Activated B cell treated with CpG ODN at 0.5 μM for 24 hours (primary cell): ENCODE data around the gene BTN1A1. TPM values are rescaled to one million over a fixed set of nuclear protein-coding genes. Genes with fewer than 3 reads are reported as not detected.

ENCODE experiments used
- ATAC-seq: fragments of 200-7000 bp; cut with Tn5 transposase; one replicate; pipeline ENCODE4 v1.10.0; 2021; ENCODE audit warnings: low read depth, mild to moderate bottlenecking, moderate library complexity
- CTCF ChIA-PET: fragments of 350-600 bp; sonication (Branson Sonifier 250); formaldehyde crosslinking; loops from one replicate; lab custom pipeline; 2021; ENCODE audit warnings: antibody characterized with exemption; lab: Charles Lee
- POLR2A ChIA-PET: fragments of 350-600 bp; sonication (Branson Sonifier 250); formaldehyde crosslinking; loops from one replicate; lab custom pipeline; 2021; ENCODE audit warnings: antibody characterized with exemption; lab: Charles Lee
- DNase-seq: peaks from one replicate; pipeline ENCODE4 v3.0.0; 2022
- H3K27ac Mint-ChIP-seq: one replicate; pipeline ENCODE4 v1.8.0; 2020; ENCODE audit warnings: mixed read lengths
- H3K27me3 Mint-ChIP-seq: one replicate; pipeline ENCODE4 v1.8.0; 2021; ENCODE audit warnings: mixed read lengths
- H3K36me3 Mint-ChIP-seq: one replicate; pipeline ENCODE4 v1.8.0; 2021; ENCODE audit warnings: low read depth, mixed read lengths
- H3K4me1 Mint-ChIP-seq: one replicate; pipeline ENCODE4 v1.8.0; 2021; ENCODE audit warnings: mixed read lengths
- H3K4me3 Mint-ChIP-seq: one replicate; pipeline ENCODE4 v1.8.0; 2020; ENCODE audit warnings: mild to moderate bottlenecking, mixed read lengths
- H3K9me3 Mint-ChIP-seq: one replicate; pipeline ENCODE4 v1.8.0; 2020; ENCODE audit warnings: mixed read lengths
- CTCF ChIP-seq: fragments of 200-600 bp; IDR thresholded peaks from one replicate; pipeline ENCODE4 v1.8.0; 2022; ENCODE audit warnings: antibody characterized with exemption, mild to moderate bottlenecking
- intact Hi-C: fragments of 100-400 bp; cut with micrococcal nuclease; formaldehyde crosslinking; loops from one replicate; pipeline ENCODE4 v1.15.1; 2024
- total RNA-seq: library from RNA; stranded (reverse); gene quantifications from 2 replicates; pipeline ENCODE4 v1.2.3, GENCODE V29; 2022

BTN1A1 gene
- total RNA-seq, 1 donor from 2014 or later = 0.18 TPM

GRCh38 chr6:26537846-26538571, 37.9 kb downstream of the BTN1A1 start, which contains the start of gene HMGN4:
HMGN4 (plus strand) TSS chr6:26538366; CDS start chr6:26545207, 6,841 bp downstream.
- H3K27ac Mint-ChIP-seq = peak within 1 kb of the TSS; percentile 97
- H3K9me3 Mint-ChIP-seq = no peaks in the 10 kb centered on the region
- peak within 1 kb of the TSS; percentile 98 for H3K4me3 Mint-ChIP-seq
- peaks cover 50% of the 10 kb centered on the region for H3K36me3 Mint-ChIP-seq
- CTCF ChIA-PET = interaction anchor here (0.7 to 2.3 kb wide), 5 partner anchors 16 to 315 kb away, joined by 3 to 10 read pairs (median 4); no protein-coding TSS in a partner anchor
- POLR2A ChIA-PET = interaction anchor here (0.5 to 3.5 kb wide), 51 partner anchors 10 to 1334 kb away, joined by 3 to 74 read pairs (median 5); partner anchors contain the start of genes BTN2A1, BTN3A1, BTN3A3 and ZNF184
- ATAC-seq (peak; percentile 67), DNase-seq (peak; percentile 73)
- no peak for TF ChIP-seq CTCF
- intact Hi-C loops = loop anchor here (1.0 to 10.0 kb wide), 13 partner anchors 15 to 1214 kb away; partner anchors contain the start of genes BTN2A2, BTN3A2 and ZNF391
- peaks cover 65% of the 10 kb centered on the region for H3K4me1 Mint-ChIP-seq
- peaks cover 7% of the 10 kb centered on the region for H3K27me3 Mint-ChIP-seq

GRCh38 chr6:26538572-26538902, 38.4 kb downstream of the BTN1A1 start:
- Mint-ChIP-seq H3K27me3 (peaks cover 7% of the 10 kb centered on the region), H3K4me1 (peaks cover 60% of the 10 kb centered on the region), H3K4me3 (peak overlapping the region; percentile 98), H3K36me3 (peaks cover 50% of the 10 kb centered on the region), H3K9me3 (no peaks in the 10 kb centered on the region), H3K27ac (peak overlapping the region; percentile 97)
- intact Hi-C loops = loop anchor here (1.0 to 10.0 kb wide), 4 partner anchors 15 to 1214 kb away; partner anchors contain the start of gene ZNF391
- CTCF ChIA-PET = interaction anchor here (0.7 to 2.3 kb wide), 4 partner anchors 16 to 315 kb away, joined by 3 to 10 read pairs (median 4); no protein-coding TSS in a partner anchor
- DNase-seq = no peak
- ATAC-seq = no peak
- POLR2A ChIA-PET = interaction anchor here (0.6 to 3.5 kb wide), 27 partner anchors 10 to 934 kb away, joined by 3 to 74 read pairs (median 14); partner anchors contain the start of gene ZNF184
- no peak for TF ChIP-seq CTCF

DNA sequence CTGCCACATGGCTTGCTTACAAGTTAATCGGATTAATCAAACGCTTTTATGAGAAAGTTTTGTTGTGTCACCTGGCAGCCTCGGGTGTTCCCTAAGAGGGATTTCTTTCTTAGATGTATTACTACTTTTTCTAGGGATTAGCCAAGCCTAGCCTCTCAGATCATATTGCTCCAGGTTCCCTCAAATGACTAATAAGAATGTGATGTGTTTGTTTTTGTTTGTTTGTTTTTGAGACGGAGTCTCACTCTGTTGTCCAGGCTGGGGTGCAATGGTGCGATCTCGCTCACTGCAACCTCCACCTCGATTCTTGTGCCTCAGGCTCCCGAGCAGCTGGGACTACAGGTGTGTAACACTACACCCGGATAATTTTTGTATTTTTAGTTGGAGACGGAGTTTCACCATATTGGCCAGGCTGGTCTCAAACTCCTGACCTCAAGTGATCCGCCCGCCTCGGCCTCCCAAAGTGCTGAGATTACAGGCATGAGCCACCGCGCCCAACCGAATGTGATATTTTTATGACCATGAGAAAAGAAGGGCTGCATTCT, 39.0 kb downstream of the BTN1A1 start:
- H3K27me3 Mint-ChIP-seq = peaks cover 7% of the 10 kb centered on the region
- peaks cover 59% of the 10 kb centered on the region for H3K4me1 Mint-ChIP-seq
- peak overlapping the region; percentile 98 for H3K4me3 Mint-ChIP-seq
- H3K36me3 Mint-ChIP-seq = peaks cover 55% of the 10 kb centered on the region
- no peak for TF ChIP-seq CTCF
- DNase-seq = no peak
- intact Hi-C loops = loop anchor here (5.0 to 10.0 kb wide), 3 partner anchors 514 to 1213 kb away; partner anchors contain the start of gene ZNF391
- no peak for ATAC-seq
- peak overlapping the region; percentile 97 for H3K27ac Mint-ChIP-seq
- POLR2A ChIA-PET = interaction anchor here (0.7 to 3.5 kb wide), 10 partner anchors 9 to 608 kb away, joined by 3 to 74 read pairs (median 32); a partner anchor contains a TSS
- no peaks in the 10 kb centered on the region for H3K9me3 Mint-ChIP-seq
- CTCF ChIA-PET = interaction anchor here (1.1 to 2.3 kb wide), 3 partner anchors 15 to 57 kb away, joined by 3 to 10 read pairs (median 4); no protein-coding TSS in a partner anchor

- POLR2A ChIA-PET = no interaction called here
- CTCF ChIA-PET = interaction anchor here (0.9 kb wide), 1 partner anchor 366 kb away, joined by 3 read pairs; no protein-coding TSS in a partner anchor
- no peak for ATAC-seq
- intact Hi-C loops = no loop called here
- Mint-ChIP-seq H3K9me3 (no peaks in the 10 kb centered on the region), H3K4me1 (peaks cover 53% of the 10 kb centered on the region), H3K36me3 (peaks cover 78% of the 10 kb centered on the region), H3K4me3 (no peak overlapping the region), H3K27me3 (peaks cover 7% of the 10 kb centered on the region), H3K27ac (peak overlapping the region; percentile 10)
- DNase-seq = no peak
- TF ChIP-seq CTCF = no peak
Measured at GRCh38 chr6:26541579-26541978, 41.5 kb downstream of the BTN1A1 start.
